Neural cell (in vitro differentiated cells): ENCODE data around the gene C16orf90. TPM values are rescaled to one million over a fixed set of nuclear protein-coding genes. Genes with fewer than 3 reads are reported as not detected.

Source experiments
- H2AFZ ChIP-seq: fragments of 200-600, 300-800 bp; sonication (generic), shearing (Covaris generic); 2 replicates; pipeline ENCODE4 v1.6.0; 2014; ENCODE audit warnings: low read depth, mild to moderate bottlenecking, antibody characterized with exemption, low read length, moderate library complexity
- H3F3A ChIP-seq: fragments of 200-600 bp; shearing (Covaris generic); 2 replicates; pipeline ENCODE4 v1.6.1; 2016; ENCODE audit warnings: mild to moderate bottlenecking, moderate library complexity, mixed read lengths, antibody characterized with exemption, low read length; ENCODE audit not compliant: insufficient read depth, poor library complexity, severe bottlenecking
- H3K27ac ChIP-seq: fragments of 200-600, 300-800 bp; sonication (generic), shearing (Covaris generic); 2 replicates; pipeline ENCODE4 v1.5.1; 2014; ENCODE audit warnings: mild to moderate bottlenecking, low read length, moderate library complexity
- H3K27me3 ChIP-seq: fragments of 300-800, 200-600 bp; sonication (generic), shearing (Covaris generic); 2 replicates; pipeline ENCODE4 v1.6.0; 2014; ENCODE audit warnings: mild to moderate bottlenecking, low read depth, low read length, moderate library complexity; ENCODE audit not compliant: insufficient read depth
- H3K36me3 ChIP-seq: fragments of 300-800, 200-600 bp; sonication (generic), shearing (Covaris generic); 2 replicates; pipeline ENCODE4 v1.5.1; 2014; ENCODE audit warnings: mild to moderate bottlenecking, antibody characterized with exemption, low read length, moderate library complexity; ENCODE audit not compliant: insufficient read depth
- H3K4me2 ChIP-seq: fragments of 300-800, 200-600 bp; sonication (generic), shearing (Covaris generic); 2 replicates; pipeline ENCODE4 v1.6.0; 2014; ENCODE audit warnings: mild to moderate bottlenecking, low read length
- H3K4me3 ChIP-seq: fragments of 300-800, 200-600 bp; sonication (generic), shearing (Covaris generic); 2 replicates; pipeline ENCODE4 v1.5.1; 2014; ENCODE audit warnings: mild to moderate bottlenecking, low read length, moderate library complexity
- H3K79me2 ChIP-seq: fragments of 200-600 bp; shearing (Covaris generic); replicated peaks from 2 replicates; pipeline ENCODE4 v1.6.0; 2014; ENCODE audit warnings: mild to moderate bottlenecking, low read length, moderate library complexity; ENCODE audit not compliant: insufficient read depth
- H3K9ac ChIP-seq: fragments of 300-800, 200-600 bp; sonication (generic), shearing (Covaris generic); 2 replicates; pipeline ENCODE4 v1.6.1; 2016; ENCODE audit warnings: mild to moderate bottlenecking, low read length, mixed read lengths
- H3K9me2 ChIP-seq: fragments of 200-600 bp; shearing (Covaris generic); 2 replicates; pipeline ENCODE4 v1.6.1; 2016; ENCODE audit warnings: mild to moderate bottlenecking, low read length, mixed read lengths; ENCODE audit not compliant: insufficient read depth
- H3K9me3 ChIP-seq: fragments of 200-600, 300-800 bp; sonication (generic), shearing (Covaris generic); 2 replicates; pipeline ENCODE4 v1.6.1; 2016; ENCODE audit warnings: mild to moderate bottlenecking, mixed run types, low read length, moderate library complexity, mixed read lengths
- H4K20me1 ChIP-seq: fragments of 200-600 bp; shearing (Covaris generic); 2 replicates; pipeline ENCODE4 v1.6.1; 2016; ENCODE audit warnings: mild to moderate bottlenecking, mixed run types; ENCODE audit not compliant: insufficient read depth
- EP300 ChIP-seq: fragments of 450-650 bp; conservative IDR thresholded peaks from 2 replicates; pipeline ENCODE4 v1.6.1; 2014; ENCODE audit warnings: antibody characterized with exemption, mild to moderate bottlenecking, moderate library complexity; ENCODE audit not compliant: poor library complexity, severe bottlenecking
- EZH2 ChIP-seq: fragments of 200-600, 300-800 bp; shearing (Covaris generic), sonication (generic); IDR thresholded peaks from 2 replicates; pipeline ENCODE4 v1.6.1; 2014; ENCODE audit warnings: antibody characterized with exemption, low read length, borderline replicate concordance, mild to moderate bottlenecking; ENCODE audit not compliant: insufficient read depth, poor library complexity, severe bottlenecking
- MXI1 ChIP-seq: fragments of 450-650 bp; conservative IDR thresholded peaks from 2 replicates; pipeline ENCODE4 v1.6.1; 2014; ENCODE audit warnings: antibody characterized with exemption, mild to moderate bottlenecking; ENCODE audit not compliant: poor library complexity, severe bottlenecking
- POLR2AphosphoS5 ChIP-seq: IDR thresholded peaks from 2 replicates; pipeline ENCODE4 v1.6.1; 2012
- RAD21 ChIP-seq: fragments of 450-650 bp; conservative IDR thresholded peaks from 2 replicates; pipeline ENCODE4 v1.6.1; 2014; ENCODE audit warnings: antibody characterized with exemption, mild to moderate bottlenecking, moderate library complexity
- SMC3 ChIP-seq: fragments of 450-650 bp; conservative IDR thresholded peaks from 2 replicates; pipeline ENCODE4 v1.6.1; 2014; ENCODE audit warnings: antibody characterized with exemption, mild to moderate bottlenecking, moderate library complexity; ENCODE audit not compliant: poor library complexity
- TAF1 ChIP-seq: IDR thresholded peaks from 2 replicates; pipeline ENCODE4 v1.6.1; 2012; ENCODE audit warnings: low read depth
- polyA plus RNA-seq: library from polyadenylated mRNA; depleted of rRNA; stranded (reverse); fragments of >200 nt; gene quantifications from 2 replicates; pipeline ENCODE4 v1.2.3, GENCODE V29; 2014
- TF ChIP-seq, protein P1 (sequence below): IDR thresholded peaks from 2 replicates; pipeline ENCODE4 v1.6.1; 2012; ENCODE audit warnings: borderline replicate concordance
- TF ChIP-seq, protein P2 (sequence below): fragments of 450-650 bp; IDR thresholded peaks from 2 replicates; pipeline ENCODE4 v1.5.1; 2014; ENCODE audit warnings: antibody characterized with exemption, mild to moderate bottlenecking, moderate library complexity; ENCODE audit not compliant: poor library complexity, severe bottlenecking

The C16orf90 gene
- polyA plus RNA-seq, 1 donor from 2014 or later: not detected

DNA sequence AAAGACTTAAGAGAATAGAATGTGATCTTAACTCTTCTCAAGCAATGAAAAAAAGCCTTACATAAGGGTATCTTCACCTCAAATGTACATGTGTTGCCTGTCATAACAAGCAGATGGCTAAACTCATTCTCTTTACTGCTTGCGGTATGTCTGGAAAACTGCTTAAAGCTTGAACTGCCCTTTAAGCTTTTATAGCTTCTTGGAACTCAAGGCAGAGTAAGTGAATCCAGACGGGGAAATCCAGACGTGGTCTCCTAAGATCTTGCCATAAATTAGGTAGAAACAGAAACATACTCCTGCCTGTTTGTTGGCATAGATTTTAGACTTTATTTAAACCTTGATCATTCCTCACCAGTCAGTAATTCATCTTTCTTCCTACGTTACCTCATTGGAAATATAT, 25.1 kb upstream of the C16orf90 start:
- TF ChIP-seq EP300: no peak
- TF ChIP-seq TAF1: no peak
- no peak for TF ChIP-seq MXI1
- TF ChIP-seq, protein P1, sequence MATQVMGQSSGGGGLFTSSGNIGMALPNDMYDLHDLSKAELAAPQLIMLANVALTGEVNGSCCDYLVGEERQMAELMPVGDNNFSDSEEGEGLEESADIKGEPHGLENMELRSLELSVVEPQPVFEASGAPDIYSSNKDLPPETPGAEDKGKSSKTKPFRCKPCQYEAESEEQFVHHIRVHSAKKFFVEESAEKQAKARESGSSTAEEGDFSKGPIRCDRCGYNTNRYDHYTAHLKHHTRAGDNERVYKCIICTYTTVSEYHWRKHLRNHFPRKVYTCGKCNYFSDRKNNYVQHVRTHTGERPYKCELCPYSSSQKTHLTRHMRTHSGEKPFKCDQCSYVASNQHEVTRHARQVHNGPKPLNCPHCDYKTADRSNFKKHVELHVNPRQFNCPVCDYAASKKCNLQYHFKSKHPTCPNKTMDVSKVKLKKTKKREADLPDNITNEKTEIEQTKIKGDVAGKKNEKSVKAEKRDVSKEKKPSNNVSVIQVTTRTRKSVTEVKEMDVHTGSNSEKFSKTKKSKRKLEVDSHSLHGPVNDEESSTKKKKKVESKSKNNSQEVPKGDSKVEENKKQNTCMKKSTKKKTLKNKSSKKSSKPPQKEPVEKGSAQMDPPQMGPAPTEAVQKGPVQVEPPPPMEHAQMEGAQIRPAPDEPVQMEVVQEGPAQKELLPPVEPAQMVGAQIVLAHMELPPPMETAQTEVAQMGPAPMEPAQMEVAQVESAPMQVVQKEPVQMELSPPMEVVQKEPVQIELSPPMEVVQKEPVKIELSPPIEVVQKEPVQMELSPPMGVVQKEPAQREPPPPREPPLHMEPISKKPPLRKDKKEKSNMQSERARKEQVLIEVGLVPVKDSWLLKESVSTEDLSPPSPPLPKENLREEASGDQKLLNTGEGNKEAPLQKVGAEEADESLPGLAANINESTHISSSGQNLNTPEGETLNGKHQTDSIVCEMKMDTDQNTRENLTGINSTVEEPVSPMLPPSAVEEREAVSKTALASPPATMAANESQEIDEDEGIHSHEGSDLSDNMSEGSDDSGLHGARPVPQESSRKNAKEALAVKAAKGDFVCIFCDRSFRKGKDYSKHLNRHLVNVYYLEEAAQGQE: no peak
- TF ChIP-seq SMC3: no peak
- no peak for TF ChIP-seq EZH2
- TF ChIP-seq, protein P2, sequence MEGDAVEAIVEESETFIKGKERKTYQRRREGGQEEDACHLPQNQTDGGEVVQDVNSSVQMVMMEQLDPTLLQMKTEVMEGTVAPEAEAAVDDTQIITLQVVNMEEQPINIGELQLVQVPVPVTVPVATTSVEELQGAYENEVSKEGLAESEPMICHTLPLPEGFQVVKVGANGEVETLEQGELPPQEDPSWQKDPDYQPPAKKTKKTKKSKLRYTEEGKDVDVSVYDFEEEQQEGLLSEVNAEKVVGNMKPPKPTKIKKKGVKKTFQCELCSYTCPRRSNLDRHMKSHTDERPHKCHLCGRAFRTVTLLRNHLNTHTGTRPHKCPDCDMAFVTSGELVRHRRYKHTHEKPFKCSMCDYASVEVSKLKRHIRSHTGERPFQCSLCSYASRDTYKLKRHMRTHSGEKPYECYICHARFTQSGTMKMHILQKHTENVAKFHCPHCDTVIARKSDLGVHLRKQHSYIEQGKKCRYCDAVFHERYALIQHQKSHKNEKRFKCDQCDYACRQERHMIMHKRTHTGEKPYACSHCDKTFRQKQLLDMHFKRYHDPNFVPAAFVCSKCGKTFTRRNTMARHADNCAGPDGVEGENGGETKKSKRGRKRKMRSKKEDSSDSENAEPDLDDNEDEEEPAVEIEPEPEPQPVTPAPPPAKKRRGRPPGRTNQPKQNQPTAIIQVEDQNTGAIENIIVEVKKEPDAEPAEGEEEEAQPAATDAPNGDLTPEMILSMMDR: no peak
- TF ChIP-seq POLR2AphosphoS5: no peak
- no peak for TF ChIP-seq RAD21
- Histone ChIP-seq H3K4me3 (no peak overlapping the region), H3K4me2 (no peak overlapping the region), H3K27ac (no peak overlapping the region), H4K20me1 (no peaks in the 10 kb centered on the region), H2AFZ (no peak overlapping the region), H3K79me2 (no peaks in the 10 kb centered on the region), H3K9ac (no peak overlapping the region), H3K27me3 (no peaks in the 10 kb centered on the region), H3K9me3 (no peaks in the 10 kb centered on the region), H3K9me2 (no peaks in the 10 kb centered on the region), H3F3A (no peaks in the 10 kb centered on the region), H3K36me3 (peaks cover 6% of the 10 kb centered on the region)

DNA sequence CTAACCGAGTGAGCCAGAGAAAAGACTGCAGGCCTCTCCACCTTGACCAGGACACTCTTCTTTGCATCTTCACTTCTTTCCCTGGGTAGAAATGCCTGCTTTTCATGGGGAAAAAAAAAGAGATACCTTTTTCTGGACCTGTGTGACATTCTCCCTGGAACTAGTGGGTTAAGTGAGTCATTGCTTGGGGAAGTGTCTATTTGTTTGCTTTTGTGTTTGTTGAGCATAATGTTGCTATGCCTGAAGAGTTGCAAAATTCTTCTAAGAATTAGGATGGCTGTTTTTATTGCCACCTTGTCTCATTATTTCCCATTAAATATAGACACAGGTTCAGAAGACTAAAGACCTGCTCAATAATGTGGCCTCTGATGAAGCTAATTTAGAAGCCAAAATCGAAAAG, 24.3 kb upstream of the C16orf90 start:
- no peaks in the 10 kb centered on the region for H3K9me3 ChIP-seq
- no peaks in the 10 kb centered on the region for H4K20me1 ChIP-seq
- no peaks in the 10 kb centered on the region for H3K9me2 ChIP-seq
- no peaks in the 10 kb centered on the region for H3K27me3 ChIP-seq
- TF ChIP-seq POLR2AphosphoS5 (no peak), TAF1 (no peak), EZH2 (no peak), RAD21 (no peak), SMC3 (no peak), EP300 (no peak), MXI1 (no peak)
- TF ChIP-seq, protein P2: no peak
- TF ChIP-seq, protein P1: no peak
- no peaks in the 10 kb centered on the region for H3K79me2 ChIP-seq
- H3K36me3 ChIP-seq: peaks cover 6% of the 10 kb centered on the region
- no peak overlapping the region for H3K4me3 ChIP-seq
- H3K9ac ChIP-seq: no peak overlapping the region
- no peaks in the 10 kb centered on the region for H3F3A ChIP-seq
- H2AFZ ChIP-seq: no peak overlapping the region
- H3K4me2 ChIP-seq: no peak overlapping the region
- no peak overlapping the region for H3K27ac ChIP-seq
